ENCODE results near the gene TRIM44. TPM values are rescaled to one million over a fixed set of nuclear protein-coding genes. Genes with fewer than 3 reads are reported as not detected.

The TRIM44 gene
- total RNA-seq, 2 experiments from 2014 or later: 37.4 to 40.1 TPM

- DNase-seq: no peak
- Mint-ChIP-seq H3K4me1 (ENCODE audit: low read depth) (peaks cover 23% of the 10 kb centered on the region), H3K36me3 (ENCODE audit: low read depth) (peaks cover 49% of the 10 kb centered on the region), H3K9me3 (peaks cover 5% of the 10 kb centered on the region), H3K27me3 (no peaks in the 10 kb centered on the region), H3K4me3 (no peak overlapping the region), H3K27ac (no peak overlapping the region)
- no peak for ATAC-seq
- POLR2A ChIA-PET: no interaction called here
- intact Hi-C loops (cut with micrococcal nuclease): no loop called here
- CTCF ChIA-PET: no interaction called here
- TF ChIP-seq CTCF (IDR thresholded peaks at IDR 0.05): no peak
Measured at GRCh38 chr11:35735411-35735810, 72.8 kb downstream of the TRIM44 start.

- H3K9me3 Mint-ChIP-seq: peaks cover 5% of the 10 kb centered on the region
- no peak for TF ChIP-seq CTCF (IDR thresholded peaks at IDR 0.05)
- no peaks in the 10 kb centered on the region for H3K27me3 Mint-ChIP-seq
- POLR2A ChIA-PET: no interaction called here
- no peak overlapping the region for H3K4me3 Mint-ChIP-seq
- CTCF ChIA-PET: no interaction called here
- no peak for DNase-seq
- H3K36me3 Mint-ChIP-seq (ENCODE audit: low read depth): peaks cover 50% of the 10 kb centered on the region
- no peak for ATAC-seq
- no peak overlapping the region for H3K27ac Mint-ChIP-seq
- intact Hi-C loops (cut with micrococcal nuclease): no loop called here
- H3K4me1 Mint-ChIP-seq (ENCODE audit: low read depth): peaks cover 28% of the 10 kb centered on the region
Measured at GRCh38 chr11:35735903-35736302, 73.3 kb downstream of the TRIM44 start.

- H3K36me3 Mint-ChIP-seq (ENCODE audit: low read depth): peaks cover 51% of the 10 kb centered on the region
- intact Hi-C loops (cut with micrococcal nuclease): no loop called here
- TF ChIP-seq CTCF (IDR thresholded peaks at IDR 0.05): no peak
- ChIA-PET POLR2A (no interaction called here), CTCF (no interaction called here)
- H3K4me3 Mint-ChIP-seq: no peak overlapping the region
- DNase-seq (no peak), ATAC-seq (no peak)
- H3K27ac Mint-ChIP-seq: no peak overlapping the region
- peaks cover 32% of the 10 kb centered on the region for H3K4me1 Mint-ChIP-seq (ENCODE audit: low read depth)
- H3K9me3 Mint-ChIP-seq: peaks cover 5% of the 10 kb centered on the region
- no peaks in the 10 kb centered on the region for H3K27me3 Mint-ChIP-seq
Measured at GRCh38 chr11:35736952-35737351, 74.4 kb downstream of the TRIM44 start.

GRCh38 chr11:35740061-35740799 is 77.7 kb downstream of the TRIM44 start:
- DNase-seq (no peak), ATAC-seq (no peak)
- Mint-ChIP-seq H3K4me3 (no peak overlapping the region), H3K9me3 (no peaks in the 10 kb centered on the region), H3K27me3 (no peaks in the 10 kb centered on the region), H3K36me3 (ENCODE audit: low read depth) (peaks cover 56% of the 10 kb centered on the region), H3K4me1 (ENCODE audit: low read depth) (peaks cover 20% of the 10 kb centered on the region), H3K27ac (peak overlapping the region; percentile 63)
- intact Hi-C loops (cut with micrococcal nuclease): no loop called here
- ChIA-PET POLR2A (no interaction called here), CTCF (no interaction called here)
- TF ChIP-seq CTCF (IDR thresholded peaks at IDR 0.05): no peak

- no peaks in the 10 kb centered on the region for H3K9me3 Mint-ChIP-seq
- ChIA-PET POLR2A (no interaction called here), CTCF (interaction anchor here (0.6 kb wide), 1 partner anchor 17 kb away, joined by 3 read pairs; no protein-coding TSS in a partner anchor)
- H3K36me3 Mint-ChIP-seq (ENCODE audit: low read depth): peaks cover 46% of the 10 kb centered on the region
- intact Hi-C loops (cut with micrococcal nuclease): no loop called here
- H3K4me3 Mint-ChIP-seq: no peak overlapping the region
- no peaks in the 10 kb centered on the region for H3K27me3 Mint-ChIP-seq
- no peak overlapping the region for H3K27ac Mint-ChIP-seq
- DNase-seq: no peak
- no peak for TF ChIP-seq CTCF (IDR thresholded peaks at IDR 0.05)
- no peak for ATAC-seq
- H3K4me1 Mint-ChIP-seq (ENCODE audit: low read depth): peaks cover 16% of the 10 kb centered on the region
Measured at GRCh38 chr11:35742707-35743454, 80.3 kb downstream of the TRIM44 start.

All from activated CD8-positive, alpha-beta T cell treated with anti-CD3 and anti-CD28 coated beads for 36 hours (primary cell).